Psoas muscle (tissue), 8 donors: ENCODE measurements around the gene ZNF367. TPM values are rescaled to one million over a fixed set of nuclear protein-coding genes. Genes with fewer than 3 reads are reported as not detected.
"Not testable (repeated sequence)": the region's sequence is repeated elsewhere in the genome, so short reads cannot be mapped to it uniquely, and the experiment has no call there.

Experiments
- ATAC-seq, 4 donors: fragments of 200-7000 bp; cut with Tn5 transposase; one replicate each; pipeline ENCODE4 v1.9.1; 2020; ENCODE audit warnings: moderate library complexity in 3 of 4, mild to moderate bottlenecking in 2 of 4
- DNase-seq, 2 donors: peaks; one replicate each; pipeline ENCODE4 v3.0.0-alpha.2; 2020
- H3K27ac ChIP-seq: fragments of 200-600 bp; one replicate; pipeline ENCODE4 v1.8.0; 2022
- H3K27me3 ChIP-seq, 3 donors: fragments of 200-600 bp in 1 of 3; one replicate each; pipeline versions ENCODE4 v1.6.1 to v1.8.0; 2013 to 2022; ENCODE audit warnings: low read length in 2 of 3, mild to moderate bottlenecking in 2 of 3, moderate library complexity in 1 of 3; ENCODE audit not compliant: insufficient read depth in 3 of 3
- H3K36me3 ChIP-seq, 2 donors: fragments of 200-600 bp in 1 of 2; one replicate each; pipeline versions ENCODE4 v1.6.1 to v1.8.0; 2013 to 2022; ENCODE audit warnings: low read depth in 1 of 2, mild to moderate bottlenecking in 1 of 2, moderate library complexity in 1 of 2; ENCODE audit not compliant: insufficient read depth in 1 of 2
- H3K4me1 ChIP-seq: fragments of 200-600 bp; one replicate; pipeline ENCODE4 v1.8.0; 2022
- H3K4me3 ChIP-seq: fragments of 200-600 bp; one replicate; pipeline ENCODE4 v1.8.0; 2022; ENCODE audit warnings: mild to moderate bottlenecking
- H3K9me3 ChIP-seq: fragments of 200-600 bp; one replicate; pipeline ENCODE4 v1.8.0; 2022
- WGBS, 3 donors: extraction: QIAGEN DNeasy Blood & Tissue Kit; methylation state at CpG; one replicate each; pipeline versions ENCODE4 v1.1.6 to v1.1.7; 2013; 5-methylcytosine and 5-hydroxymethylcytosine counted together
- intact Hi-C, 2 donors: fragments of 100-400 bp; cut with DNase I; formaldehyde crosslinking; loops; one replicate each; pipeline versions ENCODE4 v1.11.0 to v1.14.2; 2022
- polyA plus RNA-seq, 3 donors: library from polyadenylated mRNA; stranded (reverse); fragments of 200-250 nt; gene quantifications; one replicate each; pipeline ENCODE4 v1.2.3, GENCODE V29; 2013
- total RNA-seq, 4 donors: library from RNA; stranded (reverse); fragmentation: NEBNext Ultra II Directional in 2 of 4; extraction: Animal tissue kit (Norgen Biotek cat#: 25700) in 2 of 4; gene quantifications; one replicate each; pipeline versions ENCODE4 v1.2.1 to v1.2.4, GENCODE V29; 2021 to 2023
- TF ChIP-seq, protein P1 (sequence below): fragments of 200-600 bp; IDR thresholded peaks from one replicate; pipeline ENCODE4 v1.8.0; 2022; ENCODE audit warnings: antibody characterized with exemption
- donor health status: healthy with polysubstance abuse.
- donor health status: DM: no; HTN: no; CAD: no; lungs with moderate emphysema.
- donor health status: Bipolar disorder and iron deficiency.
- donor health status: healthy.
- donor health status: DM: yes; HTN: yes; CAD: no.
- donor health status: DM: no; HTN: no; CAD: no.
- donor health status: DM: no; HTN: no; CAD: no.
- donor health status: DM: yes; HTN: yes; CAD: no.

The ZNF367 gene
- total and polyA plus RNA-seq, 7 donors: 0.69 to 3.3 (median 1.4) TPM

- no peak overlapping the region for H3K27ac ChIP-seq
- no peaks in the 10 kb centered on the region for H3K4me1 ChIP-seq
- no peak overlapping the region for H3K4me3 ChIP-seq
- DNase-seq (no peak), ATAC-seq (no peak)
- H3K36me3 ChIP-seq: peaks cover 0 to 15% of the 10 kb centered on the region in 2 donors
- H3K9me3 ChIP-seq: no peaks in the 10 kb centered on the region
- TF ChIP-seq, protein P1, sequence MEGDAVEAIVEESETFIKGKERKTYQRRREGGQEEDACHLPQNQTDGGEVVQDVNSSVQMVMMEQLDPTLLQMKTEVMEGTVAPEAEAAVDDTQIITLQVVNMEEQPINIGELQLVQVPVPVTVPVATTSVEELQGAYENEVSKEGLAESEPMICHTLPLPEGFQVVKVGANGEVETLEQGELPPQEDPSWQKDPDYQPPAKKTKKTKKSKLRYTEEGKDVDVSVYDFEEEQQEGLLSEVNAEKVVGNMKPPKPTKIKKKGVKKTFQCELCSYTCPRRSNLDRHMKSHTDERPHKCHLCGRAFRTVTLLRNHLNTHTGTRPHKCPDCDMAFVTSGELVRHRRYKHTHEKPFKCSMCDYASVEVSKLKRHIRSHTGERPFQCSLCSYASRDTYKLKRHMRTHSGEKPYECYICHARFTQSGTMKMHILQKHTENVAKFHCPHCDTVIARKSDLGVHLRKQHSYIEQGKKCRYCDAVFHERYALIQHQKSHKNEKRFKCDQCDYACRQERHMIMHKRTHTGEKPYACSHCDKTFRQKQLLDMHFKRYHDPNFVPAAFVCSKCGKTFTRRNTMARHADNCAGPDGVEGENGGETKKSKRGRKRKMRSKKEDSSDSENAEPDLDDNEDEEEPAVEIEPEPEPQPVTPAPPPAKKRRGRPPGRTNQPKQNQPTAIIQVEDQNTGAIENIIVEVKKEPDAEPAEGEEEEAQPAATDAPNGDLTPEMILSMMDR: no peak
- intact Hi-C loops: no loop called here
- 95 to 99% (median 96%) methylated on average over 1 of the region's 1 CpG for WGBS, 3 donors
- no peaks in the 10 kb centered on the region for H3K27me3 ChIP-seq
Measured at GRCh38 chr9:96367943-96368342, 50.2 kb downstream of the ZNF367 start.

DNA sequence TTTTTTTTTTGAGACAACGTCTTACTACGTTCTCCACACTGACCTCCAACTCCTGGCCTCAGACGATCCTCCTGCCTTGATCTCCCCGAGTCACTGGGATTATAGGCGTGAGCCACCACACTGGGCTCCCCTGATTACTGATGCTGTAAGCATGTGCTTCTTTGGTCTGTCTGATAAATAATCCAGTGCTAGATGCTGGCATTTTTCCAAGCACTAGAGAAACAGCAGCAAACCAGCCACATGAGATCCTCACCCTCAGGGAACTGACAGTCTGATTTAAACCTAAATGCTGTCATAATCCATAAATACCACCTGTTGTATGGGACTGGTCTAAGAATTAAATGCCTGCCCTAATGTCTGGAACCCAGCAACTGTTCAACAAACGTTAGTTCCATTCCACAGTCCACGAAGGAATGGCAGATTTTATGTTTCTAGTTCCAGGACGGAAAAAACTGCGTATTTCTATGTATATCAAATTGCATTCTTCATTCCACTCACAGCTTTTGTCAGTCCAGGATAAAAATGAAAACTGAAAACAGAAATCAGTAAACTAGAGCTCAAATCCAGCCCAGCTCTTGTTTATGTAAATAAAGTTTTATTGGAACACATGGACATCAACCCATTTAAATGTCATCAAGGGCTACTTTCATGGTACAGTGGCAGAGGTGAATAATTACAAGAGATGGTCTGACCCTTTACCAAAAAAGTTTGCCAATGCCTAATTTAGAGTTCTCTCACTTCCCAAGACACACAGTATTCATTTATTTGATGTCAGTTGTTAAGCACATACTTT lies 54.8 kb downstream of the ZNF367 start:
- Histone ChIP-seq H3K4me3 (no peak overlapping the region), H3K27me3 (no peaks in the 10 kb centered on the region), H3K36me3 (peaks cover 0 to 19% of the 10 kb centered on the region in 2 donors), H3K9me3 (no peaks in the 10 kb centered on the region), H3K4me1 (no peaks in the 10 kb centered on the region), H3K27ac (no peak overlapping the region)
- ATAC-seq (no peak), DNase-seq (no peak)
- intact Hi-C loops: no loop called here
- WGBS, 3 donors: 76 to 79% (median 79%) methylated on average over 9 of the region's 9 CpGs
- TF ChIP-seq, protein P1: no peak

- DNase-seq, H3K27ac ChIP-seq, H3K4me1 ChIP-seq, H3K27me3 ChIP-seq, H3K9me3 ChIP-seq, ATAC-seq, intact Hi-C loops, H3K4me3 ChIP-seq: not testable (repeated sequence)
- WGBS, 3 donors: 81 to 85% (median 83%) methylated on average over 6 of the region's 6 CpGs
- peaks cover 0 to 26% of the 10 kb centered on the region in 2 donors for H3K36me3 ChIP-seq
Measured at GRCh38 chr9:96362119-96362518, 56.1 kb downstream of the ZNF367 start.

DNA sequence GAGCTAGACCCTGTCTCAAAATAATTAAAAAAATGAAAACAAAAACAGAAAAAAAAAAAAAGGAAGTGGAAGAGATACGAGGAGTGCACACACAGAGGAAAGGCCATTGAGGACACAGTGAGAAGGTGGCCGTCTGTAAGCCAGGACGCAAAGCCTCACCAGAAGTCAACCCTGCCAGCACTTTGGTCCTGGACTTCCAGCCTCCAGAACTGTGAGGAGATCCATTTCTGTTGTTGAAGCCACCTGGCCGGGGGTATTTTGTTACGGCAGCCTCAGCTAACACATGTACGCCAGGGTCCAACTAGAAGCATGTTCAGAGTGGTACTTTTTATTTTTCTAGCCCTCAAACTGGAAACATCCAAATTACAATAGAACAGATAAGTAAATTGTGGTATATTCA lies 56.5 kb downstream of the ZNF367 start:
- Histone ChIP-seq H3K4me3 (no peak overlapping the region), H3K27me3 (no peaks in the 10 kb centered on the region), H3K36me3 (peaks cover 0 to 28% of the 10 kb centered on the region in 2 donors), H3K27ac (no peak overlapping the region), H3K4me1 (no peaks in the 10 kb centered on the region), H3K9me3 (no peaks in the 10 kb centered on the region)
- WGBS, 3 donors: 95 to 97% (median 96%) methylated on average over 6 of the region's 6 CpGs
- intact Hi-C loops: no loop called here
- no peak for ATAC-seq
- TF ChIP-seq, protein P1: no peak
- DNase-seq: no peak

DNA sequence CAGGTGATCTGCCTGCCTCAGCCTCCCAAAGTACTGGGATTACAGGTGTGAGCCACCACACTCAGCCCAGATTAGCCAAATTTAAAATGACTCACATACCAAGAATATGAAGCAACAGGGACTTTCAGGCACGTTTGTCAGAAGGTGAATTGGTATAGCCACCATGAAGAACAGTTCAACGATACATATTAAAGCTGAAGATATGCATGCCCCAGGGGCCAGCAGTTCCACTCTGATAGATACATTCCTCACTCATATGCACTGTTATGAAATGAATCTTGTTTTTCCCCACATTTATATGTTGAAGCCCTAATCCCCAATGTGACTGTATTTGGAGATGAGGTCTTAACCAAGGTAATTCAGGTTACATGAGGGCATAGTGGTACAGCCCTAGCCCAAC lies 57.2 kb downstream of the ZNF367 start:
- H3K4me1 ChIP-seq: no peaks in the 10 kb centered on the region
- intact Hi-C loops: no loop called here

DNA sequence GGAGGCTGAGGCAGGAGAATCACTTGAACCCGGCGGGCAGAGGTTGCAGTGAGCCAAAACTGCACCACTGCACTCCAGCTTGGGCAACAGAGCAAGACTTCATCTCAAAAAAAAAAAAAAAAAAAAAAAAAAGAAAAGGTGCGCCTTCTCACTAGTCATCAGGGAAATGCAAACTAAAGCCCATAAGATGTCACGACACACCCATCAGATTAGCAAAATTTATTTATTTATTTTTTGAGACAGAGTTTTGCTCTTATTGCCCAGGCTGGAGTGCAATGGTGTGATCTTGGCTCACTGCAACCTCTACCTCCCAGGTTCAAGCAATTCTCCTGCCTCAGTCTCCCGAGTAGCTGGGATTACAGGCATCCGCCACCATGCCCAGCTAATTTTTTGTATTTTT lies 57.6 kb downstream of the ZNF367 start:
- intact Hi-C loops, H3K9me3 ChIP-seq, ATAC-seq, H3K4me1 ChIP-seq, DNase-seq, H3K27me3 ChIP-seq, H3K27ac ChIP-seq, H3K4me3 ChIP-seq: not testable (repeated sequence)
- WGBS, 3 donors: 96 to 99% (median 97%) methylated on average over 6 of the region's 6 CpGs
- peaks cover 0 to 31% of the 10 kb centered on the region in 2 donors for H3K36me3 ChIP-seq

More for the DNA sequence above, 57.2 kb downstream of the ZNF367 start:
- Histone ChIP-seq H3K4me3 (no peak overlapping the region), H3K9me3 (no peaks in the 10 kb centered on the region), H3K27me3 (no peaks in the 10 kb centered on the region), H3K36me3 (peaks cover 0 to 31% of the 10 kb centered on the region in 2 donors), H3K27ac (no peak overlapping the region)
- DNase-seq: no peak
- 70 to 77% (median 72%) methylated on average over 2 of the region's 2 CpGs for WGBS, 3 donors
- TF ChIP-seq, protein P1: no peak
- ATAC-seq: no peak
